ENCODE results near the gene PRKAR2A. TPM values are rescaled to one million over a fixed set of nuclear protein-coding genes. Genes with fewer than 3 reads are reported as not detected.

PRKAR2A gene
- total and polyA plus RNA-seq, 9 of the 15 experiments (the other 6 are each of a cell fraction or from before 2014, with no cell fraction given) = 15.9 to 84.5 (median 37.6) TPM

DNA sequence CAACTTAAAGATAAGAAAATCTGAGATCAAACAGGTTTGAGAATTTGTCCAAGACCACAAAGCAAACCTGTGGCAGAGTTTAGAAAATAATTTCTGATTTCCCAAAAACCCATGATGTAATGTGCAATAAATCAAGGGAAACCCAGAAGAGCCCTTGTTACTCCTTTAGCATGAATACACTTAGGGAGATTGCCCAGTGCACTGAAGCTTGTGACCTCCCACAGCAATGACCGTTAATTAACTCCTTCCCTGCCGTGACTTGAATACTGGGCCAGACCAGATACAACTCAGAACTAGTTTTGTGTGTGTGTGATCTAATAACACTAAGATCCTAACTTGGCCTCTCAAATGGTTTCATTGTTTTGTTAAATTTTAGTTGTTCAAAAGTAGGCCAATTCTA is 2.5 kb downstream of the PRKAR2A start:
- DNase-seq (ENCODE audit: extremely low read depth in 1 of 4, low spot score in 3 of 4) = peak in 2 of 4 experiments; percentile 39 to 63
- Histone ChIP-seq H3K9me1 (ENCODE audit: control insufficient read depth, insufficient read depth, low read length) (no peaks in the 10 kb centered on the region), H3K27me3 (ENCODE audit: control insufficient read depth in 2 of 2, insufficient read depth in 2 of 2, low read length in 2 of 2) (no peaks in the 10 kb centered on the region), H3K9ac (ENCODE audit: insufficient read depth in 1 of 2, low read depth in 2 of 2, low read length in 2 of 2) (peak overlapping the region in 1 of 2 experiments; percentile 64; a peak in 2 of 4 replicates), H3K36me3 (ENCODE audit: control insufficient read depth, insufficient read depth, low read length) (no peaks in the 10 kb centered on the region), H3K4me3 (peak overlapping the region; percentile 81; the same call in 1 of the 2 replicates), H3K4me2 (ENCODE audit: insufficient read depth, low read length) (peak overlapping the region; percentile 74), H4K20me1 (replicated peaks; ENCODE audit: control insufficient read depth, insufficient read depth, low read length) (no peaks in the 10 kb centered on the region), H3K27ac (ENCODE audit: extremely low read depth, low read depth, low read length) (peak overlapping the region; percentile 79), H3K79me2 (ENCODE audit: control insufficient read depth, insufficient read depth, low read length) (peaks cover 38% of the 10 kb centered on the region), H3K9me3 (replicated peaks; ENCODE audit: control insufficient read depth, insufficient read depth, low read depth, low read length) (no peaks in the 10 kb centered on the region), H3K4me1 (replicated peaks in 1 of 2; ENCODE audit: control insufficient read depth in 2 of 2, insufficient read depth in 2 of 2, low read length in 2 of 2) (peaks cover 13% of the 10 kb centered on the region in 2 experiments; a peak in 4 of 5 replicates), H2AFZ (ENCODE audit: low read depth, low read length) (no peak overlapping the region)
- TSS peak; percentile 15 for BruUV-seq (replicated peaks)
- peak; percentile 58 for ATAC-seq
- ChIA-PET CTCF (ENCODE audit: low intra/inter-chr PET ratio) (no interaction called here), POLR2A (interaction anchor here (0.8 to 1.1 kb wide), 2 partner anchors 10 to 11 kb away, joined by 3 read pairs; no protein-coding TSS in a partner anchor)
- WGBS (ENCODE audit: insufficient coverage, low coverage, missing lambda C conversion rate) = 5% methylated on average over 2 of the region's 2 CpGs
- intact Hi-C loops (cut with micrococcal nuclease) = loop anchor here (5.0 kb wide), 3 partner anchors 52 to 103 kb away; partner anchors contain the start of genes ARIH2 and SLC25A20
- in situ Hi-C loops (cut with MboI) = no loop called here
- FAIRE-seq = peak; percentile 23
- TF ChIP-seq ZNF589 (CRISPR knock-in tag; IDR thresholded peaks at IDR 0.05; ENCODE audit: low read depth) (peak; percentile 56; the same call in 1 of the 2 replicates), MEIS2 (IDR thresholded peaks at IDR 0.05; ENCODE audit: partially characterized antibody) (peak; percentile 85), CEBPB (tag; IDR thresholded peaks at IDR 0.05) (peak; percentile 14; the same call in 1 of the 2 replicates), ATF7 (IDR thresholded peaks at IDR 0.05) (peak; percentile 72), HDGF (IDR thresholded peaks at IDR 0.05) (no peak), ZNF197 (CRISPR knock-in tag; IDR thresholded peaks at IDR 0.05; ENCODE audit: low read depth) (0 out of 2 replicates have a peak, but pooled peaks have one; percentile 56), JUND (IDR thresholded peaks at IDR 0.05; ENCODE audit: borderline replicate concordance, low read depth, low read length) (no peak), JUND (tag; IDR thresholded peaks at IDR 0.05; ENCODE audit: borderline replicate concordance, low read depth, low read length) (peak; percentile 44; the same call in 1 of the 3 replicates), GATAD2B (IDR thresholded peaks at IDR 0.05; ENCODE audit: borderline replicate concordance) (peak; percentile 40; the same call in 1 of the 2 replicates), NR2C1 (IDR thresholded peaks at IDR 0.05) (0 out of 2 replicates have a peak, but pooled peaks have one; percentile 17), NR2C1 (tag; IDR thresholded peaks at IDR 0.05) (no peak), KDM1A (IDR thresholded peaks at IDR 0.05) (peak; percentile 30 to 31; a peak in 2 of 4 replicates), FOXM1 (IDR thresholded peaks at IDR 0.05; ENCODE audit: low read depth) (peak; percentile 42; the same call in 1 of the 2 replicates), FOXM1 (CRISPR knock-in tag; IDR thresholded peaks at IDR 0.05; ENCODE audit: low read depth) (no peak), ZNF77 (CRISPR knock-in tag; IDR thresholded peaks at IDR 0.05) (no peak), KAT2B (IDR thresholded peaks at IDR 0.05; ENCODE audit: low read depth, low read length) (no peak)
- TF ChIP-seq, protein P1, sequence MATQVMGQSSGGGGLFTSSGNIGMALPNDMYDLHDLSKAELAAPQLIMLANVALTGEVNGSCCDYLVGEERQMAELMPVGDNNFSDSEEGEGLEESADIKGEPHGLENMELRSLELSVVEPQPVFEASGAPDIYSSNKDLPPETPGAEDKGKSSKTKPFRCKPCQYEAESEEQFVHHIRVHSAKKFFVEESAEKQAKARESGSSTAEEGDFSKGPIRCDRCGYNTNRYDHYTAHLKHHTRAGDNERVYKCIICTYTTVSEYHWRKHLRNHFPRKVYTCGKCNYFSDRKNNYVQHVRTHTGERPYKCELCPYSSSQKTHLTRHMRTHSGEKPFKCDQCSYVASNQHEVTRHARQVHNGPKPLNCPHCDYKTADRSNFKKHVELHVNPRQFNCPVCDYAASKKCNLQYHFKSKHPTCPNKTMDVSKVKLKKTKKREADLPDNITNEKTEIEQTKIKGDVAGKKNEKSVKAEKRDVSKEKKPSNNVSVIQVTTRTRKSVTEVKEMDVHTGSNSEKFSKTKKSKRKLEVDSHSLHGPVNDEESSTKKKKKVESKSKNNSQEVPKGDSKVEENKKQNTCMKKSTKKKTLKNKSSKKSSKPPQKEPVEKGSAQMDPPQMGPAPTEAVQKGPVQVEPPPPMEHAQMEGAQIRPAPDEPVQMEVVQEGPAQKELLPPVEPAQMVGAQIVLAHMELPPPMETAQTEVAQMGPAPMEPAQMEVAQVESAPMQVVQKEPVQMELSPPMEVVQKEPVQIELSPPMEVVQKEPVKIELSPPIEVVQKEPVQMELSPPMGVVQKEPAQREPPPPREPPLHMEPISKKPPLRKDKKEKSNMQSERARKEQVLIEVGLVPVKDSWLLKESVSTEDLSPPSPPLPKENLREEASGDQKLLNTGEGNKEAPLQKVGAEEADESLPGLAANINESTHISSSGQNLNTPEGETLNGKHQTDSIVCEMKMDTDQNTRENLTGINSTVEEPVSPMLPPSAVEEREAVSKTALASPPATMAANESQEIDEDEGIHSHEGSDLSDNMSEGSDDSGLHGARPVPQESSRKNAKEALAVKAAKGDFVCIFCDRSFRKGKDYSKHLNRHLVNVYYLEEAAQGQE (IDR thresholded peaks at IDR 0.05; ENCODE audit: borderline replicate concordance) = 0 out of 2 replicates have a peak, but pooled peaks have one; percentile 18
- TF ChIP-seq, protein P1 (CRISPR knock-in tag; IDR thresholded peaks at IDR 0.05; ENCODE audit: low read depth) = no peak

Measured in K562 (cell line).